ENCODE measurements around the gene RELN.
A peak's percentile ranks its signal among the peaks of the same experiment; 100 is the strongest.

Gene RELN

GRCh38 chr7:103727982-103728610 lies 261.4 kb downstream of the RELN start:
- DNase-seq (ENCODE audit: low spot score) (no peak), FAIRE-seq (no peak)

GRCh38 chr7:103719070-103719469 lies 270.4 kb downstream of the RELN start:
- no peak for FAIRE-seq
- no peak for DNase-seq (ENCODE audit: low spot score)

- FAIRE-seq, result no peak
- DNase-seq (ENCODE audit: low spot score), result peak; percentile 17
Measured at GRCh38 chr7:103718482-103719061, 270.9 kb downstream of the RELN start.

GRCh38 chr7:103717574-103717973 lies 271.9 kb downstream of the RELN start:
- DNase-seq (ENCODE audit: low spot score), result no peak

GRCh38 chr7:103715376-103716120 lies 273.9 kb downstream of the RELN start:
- no peak for FAIRE-seq
- no peak for DNase-seq (ENCODE audit: low spot score)

More at GRCh38 chr7:103717574-103717973, 271.9 kb downstream of the RELN start:
- no peak for FAIRE-seq

GRCh38 chr7:103714376-103714927 lies 275.0 kb downstream of the RELN start:
- FAIRE-seq, result no peak
- no peak for DNase-seq (ENCODE audit: low spot score)

- DNase-seq (ENCODE audit: low spot score), result no peak
- no peak for FAIRE-seq
Measured at GRCh38 chr7:103712991-103713778, 276.3 kb downstream of the RELN start.

GRCh38 chr7:103711413-103711812 lies 278.0 kb downstream of the RELN start:
- FAIRE-seq (no peak), DNase-seq (ENCODE audit: low spot score) (no peak)

- FAIRE-seq (no peak), DNase-seq (ENCODE audit: low spot score) (no peak)
Measured at GRCh38 chr7:103710247-103710646, 279.2 kb downstream of the RELN start.

- FAIRE-seq (no peak), DNase-seq (ENCODE audit: low spot score) (no peak)
Measured at GRCh38 chr7:103706805-103707204, 282.7 kb downstream of the RELN start.

GRCh38 chr7:103705542-103705941 lies 283.9 kb downstream of the RELN start:
- DNase-seq (ENCODE audit: low spot score) (no peak), FAIRE-seq (no peak)

- DNase-seq (ENCODE audit: low spot score) (no peak), FAIRE-seq (no peak)
Measured at GRCh38 chr7:103704701-103705100, 284.8 kb downstream of the RELN start.

- FAIRE-seq (no peak), DNase-seq (ENCODE audit: low spot score) (no peak)
Measured at GRCh38 chr7:103702982-103703381, 286.5 kb downstream of the RELN start.

GRCh38 chr7:103702454-103702853 lies 287.0 kb downstream of the RELN start:
- no peak for FAIRE-seq
- DNase-seq (ENCODE audit: low spot score), result no peak

- FAIRE-seq (no peak), DNase-seq (ENCODE audit: low spot score) (no peak)
Measured at GRCh38 chr7:103699032-103699431, 290.4 kb downstream of the RELN start.

GRCh38 chr7:103698064-103698463 lies 291.4 kb downstream of the RELN start:
- DNase-seq (ENCODE audit: low spot score), result no peak
- no peak for FAIRE-seq

GRCh38 chr7:103695521-103695920 lies 293.9 kb downstream of the RELN start:
- FAIRE-seq (no peak), DNase-seq (ENCODE audit: low spot score) (no peak)

- no peak for DNase-seq (ENCODE audit: low spot score)
- no peak for FAIRE-seq
Measured at GRCh38 chr7:103694304-103694703, 295.2 kb downstream of the RELN start.

- FAIRE-seq (no peak), DNase-seq (ENCODE audit: low spot score) (no peak)
Measured at GRCh38 chr7:103691291-103691690, 298.2 kb downstream of the RELN start.

GRCh38 chr7:103690242-103690974 lies 299.1 kb downstream of the RELN start:
- DNase-seq (ENCODE audit: low spot score) (no peak), FAIRE-seq (no peak)

- DNase-seq (ENCODE audit: low spot score), result no peak
Measured at GRCh38 chr7:103689255-103689654, 300.2 kb downstream of the RELN start.

More at GRCh38 chr7:103689255-103689654, 300.2 kb downstream of the RELN start:
- no peak for FAIRE-seq

Measured in RCC 7860 (cell line).